ENCODE measurements around the gene CCDC116.
"Not testable (repeated sequence)": the region's sequence is repeated elsewhere in the genome, so short reads cannot be mapped to it uniquely, and the experiment has no call there.

CCDC116 gene

DNA sequence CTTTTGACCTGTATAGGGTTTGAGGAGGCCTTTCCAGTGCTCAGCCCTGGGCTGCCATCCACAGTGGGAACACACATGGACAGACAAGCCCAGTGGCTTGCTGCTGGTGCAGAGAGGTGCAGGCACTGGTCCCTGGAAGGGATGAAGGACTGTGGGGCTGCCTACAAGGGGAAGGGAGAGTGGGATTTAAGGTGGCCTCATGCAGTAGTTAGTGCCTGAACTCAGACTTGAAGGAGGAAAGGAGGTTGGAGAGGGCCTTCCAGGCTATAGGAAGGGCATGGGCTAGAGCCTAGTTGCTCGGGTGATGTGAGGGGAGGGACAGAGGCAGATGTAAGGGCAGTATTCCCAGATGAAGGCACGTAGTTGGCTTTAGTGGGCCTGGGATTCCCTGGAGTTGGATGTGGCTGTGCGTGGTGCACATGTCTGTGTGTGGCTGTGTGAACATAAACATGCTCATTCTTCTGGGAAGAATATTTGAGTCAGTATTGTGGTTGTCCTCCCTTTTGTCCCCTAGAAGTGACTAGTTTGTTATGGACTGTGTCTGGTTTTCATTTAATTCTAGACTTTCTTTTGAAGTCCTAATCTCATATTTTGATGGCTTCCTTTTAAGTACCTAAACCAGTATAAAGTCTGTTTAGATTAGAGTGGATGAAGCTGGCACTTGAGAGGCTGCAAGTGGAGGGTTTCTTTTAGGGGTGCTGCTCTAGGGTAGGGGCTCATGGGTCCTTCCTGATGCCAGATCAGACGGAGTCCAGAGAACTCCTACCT is 21.2 kb upstream of the CCDC116 start:
- no peak for DNase-seq

DNA sequence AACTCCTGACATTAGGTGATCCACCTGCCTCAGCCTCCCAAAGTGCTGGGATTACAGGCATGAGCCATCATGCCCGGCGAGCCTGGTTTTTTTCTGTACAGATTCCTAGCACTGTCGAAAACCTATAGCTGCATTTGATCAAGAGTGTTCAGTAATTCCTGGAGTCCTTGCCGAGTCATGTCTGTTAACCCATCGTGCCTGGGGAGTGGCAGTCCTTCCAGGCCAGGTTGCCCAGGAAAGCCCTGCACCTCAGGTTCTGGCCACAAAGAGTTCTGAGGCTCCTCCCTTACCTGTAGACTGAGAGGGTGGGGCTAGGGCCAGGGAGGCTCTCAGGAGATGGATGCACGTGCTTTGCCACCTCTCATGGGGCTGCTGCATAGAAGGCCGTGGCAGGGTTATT is 19.7 kb upstream of the CCDC116 start:
- DNase-seq, result no peak

DNA sequence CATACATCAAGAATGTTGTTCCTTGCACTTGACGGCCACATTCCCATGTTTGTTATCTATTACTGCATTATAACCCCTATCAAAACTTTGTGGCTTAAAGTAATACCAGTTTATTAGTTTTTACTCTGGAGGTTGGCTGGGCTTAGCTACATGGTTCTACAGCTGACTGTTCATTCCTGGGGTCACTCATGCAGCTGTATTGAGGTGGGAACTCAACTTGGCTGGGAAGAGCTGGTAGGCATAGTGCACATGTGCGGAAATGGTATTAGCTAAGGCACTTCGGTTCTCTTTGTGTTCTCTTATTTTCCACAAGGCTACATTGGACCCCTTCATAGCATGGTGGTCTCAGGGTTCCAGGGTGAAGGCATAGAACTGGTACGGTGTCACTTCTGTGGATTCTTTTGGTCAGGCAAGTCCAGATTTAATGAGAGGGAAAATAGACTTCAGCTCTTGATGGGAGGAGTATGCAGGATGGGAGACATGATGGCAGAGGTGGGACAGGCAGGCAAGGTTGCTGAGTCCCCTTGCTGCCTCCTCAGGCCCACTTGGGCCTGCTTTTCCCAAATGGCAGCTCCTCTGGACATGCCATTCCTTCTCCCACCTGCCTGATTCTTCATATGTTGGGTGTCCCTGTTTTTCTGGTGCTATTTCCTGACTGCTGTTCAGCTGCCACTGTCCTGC is 18.9 kb upstream of the CCDC116 start:
- no peak for DNase-seq

DNA sequence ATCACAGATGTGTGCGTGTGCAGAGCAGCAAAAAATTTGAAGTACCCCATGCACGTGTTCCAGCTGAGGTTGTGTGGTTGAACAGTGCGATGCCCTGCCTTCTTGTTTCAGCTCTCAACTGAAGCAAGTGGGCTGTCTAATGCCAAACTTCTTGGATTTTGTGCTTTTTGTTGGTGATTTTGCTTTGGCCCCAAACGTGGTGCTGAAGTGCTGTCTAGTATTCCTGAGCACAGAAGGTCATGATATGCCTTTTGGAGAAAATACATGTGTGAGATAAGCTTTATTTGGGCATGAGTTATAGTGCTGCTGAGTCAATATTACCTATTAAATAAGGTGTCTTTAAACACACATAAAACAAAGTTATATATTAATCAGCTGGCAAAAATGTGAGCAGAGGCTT is 16.8 kb upstream of the CCDC116 start:
- DNase-seq, result no peak

DNA sequence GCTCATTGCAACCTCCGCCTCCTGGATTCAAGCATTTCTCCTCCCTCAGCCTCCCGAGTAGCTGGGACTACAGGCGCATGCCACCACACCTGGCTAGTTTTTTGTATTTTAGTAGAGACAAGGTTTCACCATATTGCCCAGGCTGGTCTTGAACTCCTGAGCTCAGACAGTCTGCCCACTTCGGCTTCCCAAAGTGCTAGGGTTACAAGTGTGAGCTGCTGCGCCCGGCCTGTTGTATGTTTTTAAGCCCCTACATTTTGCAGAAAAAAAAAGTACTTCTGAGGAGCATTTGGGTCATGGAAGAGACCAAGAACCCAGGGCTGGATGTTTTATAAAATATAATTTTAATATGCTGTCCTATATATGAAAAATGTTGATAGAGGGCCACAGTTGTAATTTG is 15.2 kb upstream of the CCDC116 start:
- not testable (repeated sequence) for DNase-seq

DNA sequence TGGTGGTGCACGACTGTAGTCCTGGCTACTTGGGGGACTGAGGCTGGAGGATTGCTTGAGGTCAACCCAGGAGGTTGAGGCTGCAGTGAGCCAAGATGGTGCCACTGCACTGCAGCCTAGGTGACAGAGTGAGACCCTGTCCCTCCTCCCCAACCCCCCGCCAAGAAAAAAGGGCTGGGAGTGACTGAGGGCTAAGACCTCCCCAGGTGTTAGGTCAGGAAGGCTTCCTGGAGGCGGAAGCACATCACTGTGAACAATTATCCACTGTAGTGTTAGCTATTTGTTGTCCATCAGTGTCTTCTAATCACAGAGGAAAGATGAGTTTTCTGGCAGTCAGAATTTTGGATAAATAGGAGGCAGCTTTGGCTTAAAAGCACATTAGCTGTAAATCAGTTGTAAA is 11.5 kb upstream of the CCDC116 start:
- no peak for DNase-seq

DNA sequence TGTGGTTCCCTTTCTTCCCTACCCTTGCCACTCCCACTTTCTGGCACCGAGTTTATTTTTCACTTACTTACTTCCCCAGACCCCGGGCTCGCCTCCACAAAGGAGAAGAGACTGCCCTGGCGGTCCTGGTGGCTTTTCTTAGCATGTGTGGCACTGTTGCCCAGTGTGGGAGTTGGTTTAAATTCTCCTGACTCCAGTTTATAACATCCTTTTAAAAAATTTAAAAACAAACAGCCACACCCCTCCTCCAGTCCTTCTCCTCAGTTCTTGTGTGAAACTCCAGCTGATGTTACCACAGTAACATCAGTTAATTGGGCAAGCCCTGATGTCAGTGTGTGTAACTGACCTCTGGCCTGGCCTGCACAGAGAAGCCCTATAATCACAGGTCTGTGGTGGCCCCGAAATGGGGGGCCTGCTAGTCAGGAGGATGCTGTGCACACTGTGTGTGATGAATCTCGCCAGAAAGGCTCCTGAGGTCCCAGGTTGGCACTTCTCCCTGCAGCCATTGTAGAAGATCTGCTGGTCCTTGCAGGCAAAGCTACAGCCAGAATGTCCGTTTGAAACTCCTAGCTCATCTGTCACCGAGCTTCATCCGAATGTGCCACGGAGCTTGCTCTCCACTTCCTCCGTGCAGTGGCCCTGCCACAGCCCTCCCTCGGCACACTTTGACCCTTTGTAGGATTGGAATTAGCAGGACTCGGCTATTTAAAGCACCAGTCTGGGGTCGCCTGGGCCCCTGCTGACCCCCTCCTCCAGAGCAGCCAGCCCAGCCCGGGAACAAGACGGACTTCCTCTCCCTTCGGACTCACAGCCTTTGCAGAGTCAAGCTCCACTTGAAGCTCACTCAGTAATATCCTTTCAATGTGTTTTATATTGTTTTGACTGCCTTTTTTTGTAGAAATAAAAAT is 10.3 kb upstream of the CCDC116 start:
- peak; percentile 2 for DNase-seq

DNA sequence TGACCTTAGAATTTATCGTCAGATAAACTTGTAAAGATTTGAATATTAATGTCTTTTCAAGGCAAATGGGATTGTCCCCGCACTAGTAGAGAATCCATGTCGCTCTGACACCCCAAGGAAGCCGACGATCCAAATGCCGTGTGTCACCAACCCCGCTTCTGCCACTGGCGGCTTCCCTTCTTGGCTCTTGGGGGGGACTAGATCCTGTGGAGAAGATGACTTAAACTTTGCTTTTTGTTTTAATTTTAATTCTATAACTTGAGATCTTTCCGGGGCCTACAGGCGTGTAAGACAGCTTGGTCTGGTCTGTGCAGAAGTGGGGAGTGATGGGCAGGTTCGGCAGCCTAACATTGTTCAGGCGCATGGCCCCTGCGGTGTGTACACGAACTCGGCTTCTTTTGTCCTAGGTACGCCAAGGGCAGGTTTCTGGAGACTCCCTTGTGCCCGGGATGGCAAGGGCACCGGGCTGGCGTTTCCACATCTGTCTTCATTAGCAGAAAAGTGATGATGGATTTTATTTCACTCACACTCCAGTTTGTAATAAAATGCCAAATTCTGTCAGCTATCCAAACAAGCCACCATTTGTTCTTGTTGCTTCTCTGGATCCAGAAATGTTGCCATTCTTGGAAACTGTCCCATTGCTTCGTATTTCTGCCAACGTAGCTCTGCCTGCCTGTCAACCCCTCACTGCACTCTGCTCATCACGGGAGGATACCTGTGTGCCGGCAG is 9.5 kb upstream of the CCDC116 start:
- no peak for DNase-seq

DNA sequence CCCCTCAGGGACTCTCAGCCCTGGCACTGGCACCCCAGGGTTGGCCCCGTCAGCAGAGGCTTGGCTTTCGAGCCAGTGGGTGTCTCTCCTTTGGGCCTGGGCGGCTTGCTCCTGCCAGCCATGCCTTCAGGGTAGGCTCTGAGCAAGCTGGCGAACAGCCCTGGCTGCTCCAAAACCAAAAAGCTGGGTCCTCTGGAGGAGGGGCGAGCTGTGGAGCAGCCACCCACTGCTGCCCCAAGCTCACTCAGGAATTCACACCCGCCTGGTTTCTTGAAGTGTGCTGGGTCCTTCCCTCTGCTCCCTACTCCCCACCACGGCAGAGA is 9.0 kb upstream of the CCDC116 start:
- DNase-seq, result no peak

DNA sequence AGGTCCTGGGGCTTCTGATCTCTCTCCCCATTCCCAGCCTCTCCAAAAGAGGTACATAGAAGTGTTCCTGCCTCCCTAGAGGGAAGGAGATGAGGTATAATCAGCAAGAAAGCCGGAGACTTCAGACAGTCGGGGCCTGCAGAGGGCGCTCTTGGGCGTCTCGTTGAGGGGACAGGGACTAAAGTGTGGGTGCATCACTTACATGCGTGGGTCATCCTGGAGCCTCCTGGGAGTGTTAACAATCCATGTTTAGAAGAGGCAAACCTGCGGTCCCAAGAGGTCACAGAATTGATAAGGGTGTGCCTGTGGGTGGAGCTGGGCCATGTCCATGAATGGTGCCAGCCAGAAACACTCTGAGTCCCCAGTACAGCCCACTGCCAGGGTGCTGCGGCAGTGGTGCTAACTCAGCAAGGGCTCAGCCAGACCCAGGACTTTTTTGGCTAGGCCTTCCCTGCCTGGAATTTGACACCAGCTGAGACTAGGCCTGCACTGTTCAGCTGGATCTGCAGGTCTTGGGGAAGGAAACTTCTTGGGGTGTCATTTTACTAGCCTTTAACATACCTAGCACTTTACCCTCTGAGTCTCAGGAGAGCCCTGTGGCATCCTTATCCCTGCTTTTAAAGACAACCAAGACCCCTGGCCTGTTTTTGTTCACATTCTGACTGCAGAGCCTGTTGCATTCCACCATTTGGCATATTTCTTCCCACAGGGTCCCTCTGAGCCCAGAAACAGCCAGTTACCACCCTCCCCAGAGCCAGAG is 8.3 kb upstream of the CCDC116 start:
- no peak for DNase-seq

DNA sequence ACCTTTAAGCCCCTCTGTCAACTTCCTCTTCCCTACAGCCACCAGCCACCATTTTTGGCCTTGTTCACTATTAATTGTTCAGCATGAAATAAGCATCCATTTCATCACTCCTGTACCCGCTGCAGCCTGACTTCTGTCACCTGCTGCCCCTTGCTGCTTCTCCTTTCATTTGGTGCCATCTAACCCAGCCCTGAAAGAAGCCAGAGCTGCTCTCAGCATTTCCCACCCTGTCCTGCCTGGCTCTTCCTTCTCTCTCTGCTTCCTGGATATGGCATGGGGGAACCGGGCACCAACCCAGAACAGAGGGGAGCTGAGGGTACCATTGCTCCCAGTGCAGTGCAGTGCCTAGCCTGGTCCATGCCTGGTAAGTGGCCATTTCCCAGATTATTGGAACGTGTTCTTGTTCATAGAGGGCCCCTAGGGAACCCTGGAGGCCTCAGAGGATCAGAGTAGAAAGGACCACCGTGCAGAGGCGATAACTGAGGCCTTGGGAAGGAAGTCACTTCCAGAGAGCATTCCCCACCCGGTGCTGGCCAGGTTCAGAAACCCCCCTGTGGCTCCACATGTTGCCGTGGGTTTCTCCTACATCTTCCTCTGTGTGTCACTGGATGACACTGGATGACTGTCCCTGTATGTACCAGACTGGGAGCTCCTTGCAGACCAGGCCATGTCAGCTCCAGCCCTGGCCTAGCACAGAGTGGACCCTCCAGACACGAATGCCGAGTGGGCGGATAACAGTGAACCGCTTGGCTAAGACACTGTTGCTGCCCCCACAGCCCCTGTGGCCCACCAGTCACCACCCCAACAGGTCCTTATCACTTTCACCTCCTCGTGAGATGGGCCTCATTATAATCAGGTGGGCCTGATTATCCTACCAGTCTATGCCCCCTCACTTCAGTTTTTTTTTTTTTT is 7.4 kb upstream of the CCDC116 start:
- no peak for DNase-seq

DNA sequence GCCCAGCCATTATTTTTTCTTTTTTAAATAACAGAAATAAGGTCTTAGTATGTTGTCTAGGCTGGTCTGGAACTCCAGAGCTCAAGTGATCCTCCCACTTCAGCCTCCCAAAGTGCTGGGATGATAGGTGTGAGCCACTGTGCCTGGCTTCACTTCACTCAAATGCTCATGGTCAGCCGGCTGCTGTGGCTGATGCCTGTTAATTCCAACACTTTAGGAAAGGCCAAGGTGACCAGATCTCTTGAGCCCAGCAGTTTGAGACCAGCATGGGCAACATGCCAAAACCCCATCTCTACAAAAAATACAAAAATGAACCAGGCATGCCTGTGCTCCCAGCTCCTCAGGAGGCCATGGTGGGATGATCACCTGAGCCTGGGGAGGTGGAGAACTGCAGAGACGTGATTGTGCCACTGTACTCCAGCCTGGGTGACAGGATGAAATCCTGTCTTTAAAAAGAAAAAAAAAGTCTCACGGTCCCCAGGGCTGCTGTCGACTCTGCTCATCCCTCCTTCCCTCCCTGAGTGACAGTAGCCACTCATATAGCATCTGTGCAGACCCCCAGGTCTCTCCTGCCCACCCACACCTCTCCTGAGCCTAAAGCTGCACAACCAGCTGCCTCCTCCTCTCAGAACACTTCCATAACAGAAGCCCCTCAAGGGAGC is 6.4 kb upstream of the CCDC116 start:
- DNase-seq, result no peak

DNA sequence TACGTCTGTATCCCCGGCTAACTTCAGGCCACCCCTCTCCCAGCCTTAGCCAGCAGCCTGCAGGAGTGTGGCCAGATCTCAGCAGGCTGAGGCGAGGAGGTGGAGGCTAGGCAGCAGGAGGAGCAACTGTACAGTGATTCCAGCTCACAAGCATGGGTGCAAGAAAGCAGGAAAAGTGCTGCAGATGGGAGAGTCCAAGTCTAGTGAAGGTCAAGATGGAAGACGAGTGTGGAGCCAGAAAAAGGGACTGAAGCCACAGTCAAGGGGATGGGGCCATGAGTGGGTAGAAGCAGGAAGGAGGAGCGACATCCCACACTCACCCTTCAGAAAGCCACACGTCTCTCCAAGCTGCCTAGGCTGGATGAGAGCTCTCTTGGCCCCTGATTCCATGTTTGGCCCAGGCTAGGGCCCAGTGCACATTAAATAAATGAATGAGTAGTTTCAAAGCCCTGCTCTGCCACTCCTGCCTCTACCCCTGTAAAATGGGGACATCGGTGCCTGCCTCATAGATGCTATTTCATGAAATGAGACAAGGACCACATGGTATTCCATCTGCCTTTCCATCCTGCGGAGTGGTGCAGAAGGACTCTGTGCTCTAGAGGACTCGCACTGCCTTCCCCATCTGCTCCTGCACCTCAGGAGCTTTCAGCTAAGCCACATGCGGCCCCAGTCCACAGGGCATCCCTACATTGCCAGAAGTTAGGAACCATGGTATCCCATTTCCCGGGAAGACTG is 5.7 kb upstream of the CCDC116 start:
- no peak for DNase-seq

DNA sequence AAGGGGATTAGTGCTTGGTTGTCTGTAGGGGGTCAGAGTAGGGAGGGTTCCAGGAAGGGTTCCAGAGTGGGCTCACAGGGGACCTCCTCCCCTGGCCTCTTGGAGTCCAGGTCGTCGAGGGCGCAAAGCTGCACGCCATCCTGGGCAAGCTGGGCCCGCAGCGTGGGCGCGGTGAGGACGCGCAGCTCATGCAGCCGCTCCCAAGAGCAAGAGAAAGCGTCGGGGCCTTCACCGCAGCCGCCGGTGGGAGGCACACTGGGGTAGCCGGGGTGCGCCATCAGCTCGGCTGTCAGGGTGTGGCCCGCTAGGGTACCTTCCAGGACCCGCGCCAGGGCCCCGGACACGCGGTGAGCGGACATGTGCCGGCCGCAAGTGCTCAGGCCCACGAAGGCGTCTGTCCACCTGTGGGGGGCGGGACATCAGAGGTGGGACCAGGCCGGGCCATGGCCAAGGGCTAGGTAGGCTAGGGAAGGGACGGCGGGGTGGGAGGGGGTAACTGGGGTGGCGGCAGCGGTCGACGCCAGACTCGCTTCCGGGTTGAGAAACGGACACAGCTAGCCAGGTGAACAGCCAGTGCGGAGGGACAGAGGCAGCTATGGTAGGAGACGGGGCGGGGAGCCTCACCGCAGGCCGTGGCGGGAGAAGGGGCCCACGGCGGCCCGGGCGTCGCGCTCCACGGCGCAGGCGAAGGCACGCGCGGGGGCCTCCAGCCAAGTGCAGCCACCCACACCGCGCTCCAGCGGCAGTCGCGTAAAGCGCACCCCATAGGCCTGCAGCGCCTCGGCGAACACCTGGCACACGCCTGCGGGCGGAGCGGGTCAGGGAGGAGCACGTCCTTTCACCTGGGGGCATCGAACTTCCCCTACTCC is 3.9 kb upstream of the CCDC116 start:
- DNase-seq, result no peak

DNA sequence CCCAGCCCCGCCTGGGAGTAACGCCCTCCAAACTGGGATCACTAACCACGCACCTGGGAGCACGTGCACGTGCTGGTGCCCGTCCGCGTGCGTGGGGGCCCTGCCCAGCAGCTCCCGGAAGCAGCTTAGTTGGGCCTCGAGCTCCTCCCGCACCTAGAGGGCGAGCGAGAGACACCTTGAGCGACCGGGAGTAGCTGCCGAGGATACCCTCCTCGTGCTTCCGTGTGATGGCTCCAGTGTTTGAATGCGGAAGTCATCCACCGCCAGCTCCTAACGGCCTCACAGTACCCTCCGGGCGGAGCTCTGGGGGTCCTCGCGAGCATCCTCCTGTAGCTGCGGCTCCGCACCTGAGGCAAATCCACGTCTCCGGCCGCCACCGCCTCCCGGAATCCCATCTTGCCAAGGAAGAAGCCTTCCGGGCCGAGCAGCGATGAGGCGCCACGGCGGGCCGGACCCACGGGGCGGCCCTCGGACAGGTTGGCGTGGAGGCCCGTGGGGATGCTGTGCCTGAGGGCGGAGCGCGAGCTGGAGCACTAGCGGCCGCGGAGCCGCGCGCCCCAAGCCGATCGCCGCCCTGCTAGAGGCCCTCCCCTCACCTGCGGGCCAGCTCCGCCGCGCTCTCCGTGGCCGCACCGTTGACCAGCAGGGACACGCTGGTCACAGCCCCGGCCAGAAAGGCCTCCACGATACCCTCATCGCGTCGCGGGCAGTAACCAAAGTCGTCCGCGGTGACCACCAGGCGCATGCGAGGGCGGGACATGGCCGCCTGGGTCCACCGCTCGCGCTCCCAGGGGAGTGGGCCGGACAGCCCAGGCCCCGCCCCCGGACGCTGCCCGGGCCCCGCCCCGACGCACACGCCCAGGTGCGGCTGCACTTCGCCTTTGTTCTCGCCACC is 3.1 kb upstream of the CCDC116 start, which contains the start of gene YDJC:
TSS of gene YDJC (minus strand) at position 768 of the 895 bp plus-strand sequence. CDS start at position 760, 8 bp downstream.
- peak; percentile 94 for DNase-seq

DNA sequence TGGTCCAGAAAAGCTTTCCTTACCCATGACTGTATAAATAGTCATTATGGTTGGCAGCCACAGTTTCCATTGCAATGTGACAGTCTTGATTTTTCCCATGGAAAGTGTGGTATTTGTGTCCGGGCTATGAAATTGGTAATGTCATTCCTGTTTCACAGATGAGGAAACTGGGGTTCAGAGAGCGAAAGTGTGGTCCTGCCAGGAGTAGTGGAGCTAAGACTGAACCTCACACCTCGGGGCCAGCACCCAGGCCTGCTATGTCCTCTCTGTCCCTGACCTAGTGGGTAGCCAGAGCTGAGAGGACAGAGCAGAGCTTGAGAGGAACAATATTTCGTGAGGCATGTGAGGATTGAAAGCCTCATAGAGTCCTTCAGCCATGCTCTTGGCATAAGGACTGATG is 1.5 kb upstream of the CCDC116 start:
- no peak for DNase-seq

DNA sequence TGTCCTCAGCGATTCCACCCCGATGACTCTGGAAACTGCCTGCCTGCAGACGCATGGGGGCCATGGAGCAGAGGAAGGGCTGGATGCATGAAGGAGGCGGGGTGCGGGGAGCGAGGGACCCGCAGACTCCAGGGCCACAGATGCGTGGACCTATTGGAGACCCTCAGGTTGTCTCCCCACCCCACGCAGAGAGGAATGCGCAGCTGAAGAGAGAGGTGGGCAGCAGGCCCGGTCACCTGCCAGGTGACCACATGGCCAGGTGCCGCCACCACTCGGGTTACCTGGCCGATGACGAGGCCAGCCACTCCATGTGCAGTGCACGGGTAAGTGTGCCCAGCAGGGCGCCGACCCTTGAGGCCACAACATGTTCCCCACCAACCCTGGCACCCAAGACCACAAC is 371 bp downstream of the CCDC116 start:
- no peak for DNase-seq

DNA sequence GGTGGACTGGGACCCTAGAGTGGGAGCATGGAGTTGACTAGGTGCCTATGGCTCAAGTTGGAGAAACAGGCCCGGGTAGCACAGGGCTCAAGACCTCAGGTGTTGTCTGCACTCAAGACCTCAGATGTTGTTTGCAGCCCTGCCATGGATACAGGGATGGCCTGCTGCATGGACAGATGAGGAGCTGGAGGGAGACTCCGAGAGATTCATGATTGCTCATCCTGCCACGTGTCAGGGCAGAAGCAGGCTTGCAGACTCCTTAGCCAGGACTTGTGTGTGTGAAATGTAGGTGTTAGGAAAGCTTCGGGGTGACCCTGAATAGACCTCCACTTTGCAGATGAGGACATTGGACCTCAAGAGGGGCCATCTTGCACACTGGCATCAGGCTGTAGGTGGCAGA is 921 bp downstream of the CCDC116 start:
- no peak for DNase-seq
